GM12878 (cell line): ENCODE data around the gene EHHADH. TPM values are rescaled to one million over a fixed set of nuclear protein-coding genes. Genes with fewer than 3 reads are reported as not detected.

Experiments used
- ATF7 ChIP-seq: fragments of 450-650 bp; IDR thresholded peaks from 2 replicates; pipeline ENCODE4 v1.6.1; 2016; ENCODE audit warnings: low read depth, mild to moderate bottlenecking
- BACH1 ChIP-seq: fragments of 450-650 bp; IDR thresholded peaks from 2 replicates; pipeline ENCODE4 v1.6.1; 2017; ENCODE audit warnings: mild to moderate bottlenecking, borderline replicate concordance
- BMI1 ChIP-seq: fragments of 450-650 bp; IDR thresholded peaks from 2 replicates; pipeline ENCODE4 v1.6.1; 2016; ENCODE audit warnings: mild to moderate bottlenecking, moderate library complexity, borderline replicate concordance
- CHD4 ChIP-seq: fragments of 200-600 bp; sonication (generic); IDR thresholded peaks from 2 replicates; pipeline ENCODE4 v1.6.1; 2016; ENCODE audit warnings: mild to moderate bottlenecking
- FOXK2 ChIP-seq: fragments of 450-650 bp; IDR thresholded peaks from 2 replicates; pipeline ENCODE4 v1.6.1; 2017; ENCODE audit warnings: mild to moderate bottlenecking, moderate library complexity
- HDAC2 ChIP-seq: fragments of 200-600 bp; sonication (generic); IDR thresholded peaks from 2 replicates; pipeline ENCODE4 v1.6.1; 2017
- IKZF1 ChIP-seq: fragments of 450-650 bp; conservative IDR thresholded peaks from 2 replicates; pipeline ENCODE4 v1.6.1; 2017; ENCODE audit warnings: antibody characterized with exemption, mild to moderate bottlenecking
- IKZF2 ChIP-seq, 2 experiments: fragments of 450-650 bp; IDR thresholded peaks; 2 replicates each; pipeline ENCODE4 v1.6.1; 2017; ENCODE audit warnings: mild to moderate bottlenecking in 2 of 2, moderate library complexity in 2 of 2
- IRF4 ChIP-seq: IDR thresholded peaks from 2 replicates; pipeline ENCODE4 v1.6.1; 2011; ENCODE audit warnings: low read depth, low read length
- LARP7 ChIP-seq: fragments of 450-650 bp; IDR thresholded peaks from 2 replicates; pipeline ENCODE4 v1.6.1; 2017; ENCODE audit warnings: mild to moderate bottlenecking
- MTA2 ChIP-seq: fragments of 450-650 bp; IDR thresholded peaks from 2 replicates; pipeline ENCODE4 v1.6.1; 2016; ENCODE audit warnings: low read depth, mild to moderate bottlenecking, moderate library complexity
- NFYA ChIP-seq: IDR thresholded peaks from 2 replicates; pipeline ENCODE4 v1.6.1; 2011; ENCODE audit warnings: low read depth, mild to moderate bottlenecking, low read length, improper control_type of control experiment, borderline replicate concordance
- NKRF ChIP-seq: fragments of 450-650 bp; conservative IDR thresholded peaks from 2 replicates; pipeline ENCODE4 v1.6.1; 2017; ENCODE audit warnings: mild to moderate bottlenecking, moderate library complexity
- NR2F1 ChIP-seq: fragments of 450-650 bp; conservative IDR thresholded peaks from 2 replicates; pipeline ENCODE4 v1.6.1; 2017; ENCODE audit warnings: mild to moderate bottlenecking
- POLR2A ChIP-seq: IDR thresholded peaks from 2 replicates; pipeline ENCODE4 v1.6.1; 2011; ENCODE audit warnings: low read depth, mild to moderate bottlenecking, low read length
- RAD21 ChIP-seq: IDR thresholded peaks from 2 replicates; pipeline ENCODE4 v1.6.1; 2011; ENCODE audit warnings: mild to moderate bottlenecking, low read depth, low read length, moderate library complexity; ENCODE audit not compliant: insufficient read depth
- RUNX3 ChIP-seq: IDR thresholded peaks from 2 replicates; pipeline ENCODE4 v1.6.1; 2012; ENCODE audit warnings: low read length, inconsistent platforms
- SIX5 ChIP-seq: IDR thresholded peaks from 2 replicates; pipeline ENCODE4 v1.6.1; 2011; ENCODE audit warnings: mild to moderate bottlenecking, low read depth, low read length, moderate library complexity; ENCODE audit not compliant: severe bottlenecking
- STAT3 ChIP-seq: IDR thresholded peaks from 2 replicates; pipeline ENCODE4 v1.6.1; 2011; ENCODE audit warnings: low read depth, low read length, improper control_type of control experiment
- WRNIP1 ChIP-seq: IDR thresholded peaks from 2 replicates; pipeline ENCODE4 v1.6.1; 2011; ENCODE audit warnings: low read depth, low read length, improper control_type of control experiment, borderline replicate concordance
- polyA plus RNA-seq, 11 experiments: library from polyadenylated mRNA; depleted of rRNA in 4 of 11; unstranded in 6 of 11; stranded (reverse) in 5 of 11; fragments of >200 nt; fragmentation: Nextera tagmentation in 4 of 11; fragmentation: Illumina TruSeq in 1 of 11; extraction: Ambion mirVana in 4 of 11; extraction: Trizol in 1 of 11; gene quantifications; 1 replicate in 1 of 11; 2 replicates in 10 of 11; pipeline versions ENCODE4 v1.2.1 to v1.2.3, GENCODE V29; 2011 to 2016; ENCODE audit warnings: inconsistent platforms in 2 of 11, missing spikeins in 2 of 11, low read depth in 1 of 11
- total RNA-seq, 4 experiments: library from RNA; depleted of rRNA in 3 of 4; stranded (reverse); fragments of >200 nt in 3 of 4; fragmentation: Illumina TruSeq in 1 of 4; extraction: Trizol in 1 of 4; gene quantifications; 2 replicates each; pipeline versions ENCODE4 v1.2.1 to v1.2.3, GENCODE V29; 2013 to 2021
- TF ChIP-seq, protein P1 (sequence below): fragments of 450-650 bp; formaldehyde crosslinking; IDR thresholded peaks from 2 replicates; pipeline ENCODE4 v1.4.0; 2022; ENCODE audit warnings: mild to moderate bottlenecking, moderate library complexity
- TF ChIP-seq, protein P2 (sequence below): fragments of 450-650 bp; IDR thresholded peaks from 2 replicates; pipeline ENCODE4 v1.6.1; 2017; ENCODE audit warnings: low read depth, mild to moderate bottlenecking, moderate library complexity
- TF ChIP-seq, protein P3 (sequence below): fragments of 450-650 bp; IDR thresholded peaks from 2 replicates; pipeline ENCODE4 v1.6.1; 2017; ENCODE audit warnings: mild to moderate bottlenecking

EHHADH gene
- total and polyA plus RNA-seq, 10 of the 15 experiments (the other 5 are each of a cell fraction or from before 2014, with no cell fraction given) = 0.96 to 8.4 (median 5.3) TPM

DNA sequence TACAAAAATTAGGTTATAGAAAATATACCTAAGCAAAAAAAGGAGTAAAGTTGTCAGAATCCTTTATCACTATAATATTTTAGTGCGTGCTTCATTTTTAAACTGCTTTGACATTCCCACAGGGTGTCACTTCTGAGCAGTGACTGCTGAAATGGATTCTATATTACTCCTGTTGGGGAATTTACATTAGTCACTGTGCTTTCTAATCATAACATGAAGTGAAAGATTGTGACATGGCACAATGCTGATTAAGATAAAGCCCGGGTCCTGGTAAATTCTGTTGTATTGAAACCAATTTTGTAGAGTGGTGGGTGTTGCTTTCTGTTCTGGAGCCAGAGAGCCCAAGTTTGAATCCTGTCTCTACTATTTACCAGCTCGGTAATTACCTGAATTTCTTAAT, 36.4 kb upstream of the EHHADH start (continued):
- no peak for TF ChIP-seq NKRF
- TF ChIP-seq, protein P1, sequence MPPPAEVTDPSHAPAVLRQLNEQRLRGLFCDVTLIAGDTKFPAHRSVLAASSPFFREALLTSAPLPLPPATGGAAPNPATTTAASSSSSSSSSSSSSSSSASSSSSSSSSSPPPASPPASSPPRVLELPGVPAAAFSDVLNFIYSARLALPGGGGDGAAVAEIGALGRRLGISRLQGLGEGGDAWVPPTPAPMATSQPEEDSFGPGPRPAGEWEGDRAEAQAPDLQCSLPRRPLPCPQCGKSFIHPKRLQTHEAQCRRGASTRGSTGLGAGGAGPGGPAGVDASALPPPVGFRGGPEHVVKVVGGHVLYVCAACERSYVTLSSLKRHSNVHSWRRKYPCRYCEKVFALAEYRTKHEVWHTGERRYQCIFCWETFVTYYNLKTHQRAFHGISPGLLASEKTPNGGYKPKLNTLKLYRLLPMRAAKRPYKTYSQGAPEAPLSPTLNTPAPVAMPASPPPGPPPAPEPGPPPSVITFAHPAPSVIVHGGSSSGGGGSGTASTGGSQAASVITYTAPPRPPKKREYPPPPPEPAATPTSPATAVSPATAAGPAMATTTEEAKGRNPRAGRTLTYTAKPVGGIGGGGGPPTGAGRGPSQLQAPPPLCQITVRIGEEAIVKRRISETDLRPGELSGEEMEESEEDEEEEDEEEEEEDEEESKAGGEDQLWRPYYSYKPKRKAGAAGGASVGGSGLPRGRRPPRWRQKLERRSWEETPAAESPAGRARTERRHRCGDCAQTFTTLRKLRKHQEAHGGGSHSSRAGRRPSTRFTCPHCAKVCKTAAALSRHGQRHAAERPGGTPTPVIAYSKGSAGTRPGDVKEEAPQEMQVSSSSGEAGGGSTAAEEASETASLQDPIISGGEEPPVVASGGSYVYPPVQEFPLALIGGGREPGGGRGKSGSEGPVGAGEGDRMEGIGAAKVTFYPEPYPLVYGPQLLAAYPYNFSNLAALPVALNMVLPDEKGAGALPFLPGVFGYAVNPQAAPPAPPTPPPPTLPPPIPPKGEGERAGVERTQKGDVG (CRISPR knock-in tag) = no peak
- no peak for TF ChIP-seq LARP7
- TF ChIP-seq FOXK2 = no peak
- no peak for TF ChIP-seq IRF4
- no peak for TF ChIP-seq WRNIP1
- no peak for TF ChIP-seq MTA2
- TF ChIP-seq SIX5 = no peak
- peak; percentile 56 for TF ChIP-seq RAD21
- TF ChIP-seq RUNX3 = no peak
- no peak for TF ChIP-seq BMI1
- 0 out of 2 replicates have a peak, but pooled peaks have one; percentile 23 for TF ChIP-seq ATF7
- TF ChIP-seq STAT3 = no peak
- TF ChIP-seq NR2F1 = no peak
- TF ChIP-seq NFYA = no peak
- TF ChIP-seq, protein P2, sequence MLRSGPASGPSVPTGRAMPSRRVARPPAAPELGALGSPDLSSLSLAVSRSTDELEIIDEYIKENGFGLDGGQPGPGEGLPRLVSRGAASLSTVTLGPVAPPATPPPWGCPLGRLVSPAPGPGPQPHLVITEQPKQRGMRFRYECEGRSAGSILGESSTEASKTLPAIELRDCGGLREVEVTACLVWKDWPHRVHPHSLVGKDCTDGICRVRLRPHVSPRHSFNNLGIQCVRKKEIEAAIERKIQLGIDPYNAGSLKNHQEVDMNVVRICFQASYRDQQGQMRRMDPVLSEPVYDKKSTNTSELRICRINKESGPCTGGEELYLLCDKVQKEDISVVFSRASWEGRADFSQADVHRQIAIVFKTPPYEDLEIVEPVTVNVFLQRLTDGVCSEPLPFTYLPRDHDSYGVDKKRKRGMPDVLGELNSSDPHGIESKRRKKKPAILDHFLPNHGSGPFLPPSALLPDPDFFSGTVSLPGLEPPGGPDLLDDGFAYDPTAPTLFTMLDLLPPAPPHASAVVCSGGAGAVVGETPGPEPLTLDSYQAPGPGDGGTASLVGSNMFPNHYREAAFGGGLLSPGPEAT = no peak
- TF ChIP-seq IKZF2 (IDR thresholded peaks at IDR 0.05) = peak in 1 of 2 experiments; percentile 31; a peak in 1 of 4 replicates
- TF ChIP-seq, protein P3, sequence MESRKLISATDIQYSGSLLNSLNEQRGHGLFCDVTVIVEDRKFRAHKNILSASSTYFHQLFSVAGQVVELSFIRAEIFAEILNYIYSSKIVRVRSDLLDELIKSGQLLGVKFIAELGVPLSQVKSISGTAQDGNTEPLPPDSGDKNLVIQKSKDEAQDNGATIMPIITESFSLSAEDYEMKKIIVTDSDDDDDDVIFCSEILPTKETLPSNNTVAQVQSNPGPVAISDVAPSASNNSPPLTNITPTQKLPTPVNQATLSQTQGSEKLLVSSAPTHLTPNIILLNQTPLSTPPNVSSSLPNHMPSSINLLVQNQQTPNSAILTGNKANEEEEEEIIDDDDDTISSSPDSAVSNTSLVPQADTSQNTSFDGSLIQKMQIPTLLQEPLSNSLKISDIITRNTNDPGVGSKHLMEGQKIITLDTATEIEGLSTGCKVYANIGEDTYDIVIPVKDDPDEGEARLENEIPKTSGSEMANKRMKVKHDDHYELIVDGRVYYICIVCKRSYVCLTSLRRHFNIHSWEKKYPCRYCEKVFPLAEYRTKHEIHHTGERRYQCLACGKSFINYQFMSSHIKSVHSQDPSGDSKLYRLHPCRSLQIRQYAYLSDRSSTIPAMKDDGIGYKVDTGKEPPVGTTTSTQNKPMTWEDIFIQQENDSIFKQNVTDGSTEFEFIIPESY = no peak
- no peak for TF ChIP-seq CHD4
- no peak for TF ChIP-seq POLR2A
- no peak for TF ChIP-seq HDAC2
- no peak for TF ChIP-seq IKZF1
- TF ChIP-seq BACH1 = no peak
